ENCODE measurements around the gene CCDC198.

Gene CCDC198

DNA sequence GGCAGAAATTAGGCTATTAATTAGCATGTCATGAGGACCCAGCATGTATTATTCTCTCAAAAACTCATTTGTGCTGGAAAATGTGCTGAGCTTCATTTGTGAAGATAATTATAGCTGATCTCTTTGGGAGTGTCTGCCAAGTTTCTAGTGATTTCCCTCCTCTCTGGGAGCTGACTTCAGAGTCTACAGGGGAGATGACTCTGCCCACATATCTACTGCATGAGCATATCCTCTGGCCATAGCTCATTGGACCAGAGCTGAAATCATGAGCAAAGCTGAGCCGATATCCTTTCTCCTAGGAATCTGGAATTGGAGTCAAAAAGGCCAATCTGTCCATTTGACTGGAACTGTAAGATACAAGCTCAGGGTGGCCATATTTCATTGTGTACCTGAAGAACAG is 5.9 kb downstream of the CCDC198 start:
- no peak for DNase-seq (ENCODE audit: low read depth)
- TF ChIP-seq, protein P1, sequence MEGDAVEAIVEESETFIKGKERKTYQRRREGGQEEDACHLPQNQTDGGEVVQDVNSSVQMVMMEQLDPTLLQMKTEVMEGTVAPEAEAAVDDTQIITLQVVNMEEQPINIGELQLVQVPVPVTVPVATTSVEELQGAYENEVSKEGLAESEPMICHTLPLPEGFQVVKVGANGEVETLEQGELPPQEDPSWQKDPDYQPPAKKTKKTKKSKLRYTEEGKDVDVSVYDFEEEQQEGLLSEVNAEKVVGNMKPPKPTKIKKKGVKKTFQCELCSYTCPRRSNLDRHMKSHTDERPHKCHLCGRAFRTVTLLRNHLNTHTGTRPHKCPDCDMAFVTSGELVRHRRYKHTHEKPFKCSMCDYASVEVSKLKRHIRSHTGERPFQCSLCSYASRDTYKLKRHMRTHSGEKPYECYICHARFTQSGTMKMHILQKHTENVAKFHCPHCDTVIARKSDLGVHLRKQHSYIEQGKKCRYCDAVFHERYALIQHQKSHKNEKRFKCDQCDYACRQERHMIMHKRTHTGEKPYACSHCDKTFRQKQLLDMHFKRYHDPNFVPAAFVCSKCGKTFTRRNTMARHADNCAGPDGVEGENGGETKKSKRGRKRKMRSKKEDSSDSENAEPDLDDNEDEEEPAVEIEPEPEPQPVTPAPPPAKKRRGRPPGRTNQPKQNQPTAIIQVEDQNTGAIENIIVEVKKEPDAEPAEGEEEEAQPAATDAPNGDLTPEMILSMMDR (IDR thresholded peaks at IDR 0.05; ENCODE audit: low read depth, low read length, missing control alignments): no peak
- no peak overlapping the region for H3K4me3 ChIP-seq (ENCODE audit: low read depth, low read length)

DNA sequence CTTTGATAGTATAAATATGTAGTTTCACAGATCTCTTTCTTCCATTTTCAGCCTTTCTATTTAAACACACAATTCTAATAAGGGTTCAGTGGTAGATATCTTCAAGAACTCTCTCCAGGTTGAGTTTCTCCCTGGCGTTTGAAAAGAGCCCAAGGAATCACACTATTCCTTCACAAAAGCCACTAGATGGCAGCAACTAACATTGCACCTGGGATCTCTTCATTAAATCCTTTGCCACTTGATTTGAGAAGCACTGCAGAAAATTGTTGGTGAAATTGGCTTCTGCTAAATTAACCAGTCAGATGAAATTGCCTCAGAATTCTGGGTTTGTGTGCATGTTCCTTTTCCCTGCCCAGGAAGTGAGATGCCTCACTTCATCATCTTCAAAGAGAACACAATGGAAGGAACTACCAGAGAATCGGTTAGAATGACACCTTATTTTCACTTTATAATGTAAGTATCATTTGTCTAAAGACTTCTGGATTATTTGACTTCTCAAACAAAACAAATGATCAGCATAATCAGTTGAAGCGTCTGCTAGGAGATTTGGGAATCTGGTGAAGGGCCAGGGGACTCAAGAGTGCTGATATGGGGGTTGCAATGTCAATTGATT is 6.8 kb downstream of the CCDC198 start:
- DNase-seq (ENCODE audit: low read depth): no peak
- TF ChIP-seq, protein P1 (IDR thresholded peaks at IDR 0.05; ENCODE audit: low read depth, low read length, missing control alignments): peak; percentile 57
- H3K4me3 ChIP-seq (ENCODE audit: low read depth, low read length): no peak overlapping the region

DNA sequence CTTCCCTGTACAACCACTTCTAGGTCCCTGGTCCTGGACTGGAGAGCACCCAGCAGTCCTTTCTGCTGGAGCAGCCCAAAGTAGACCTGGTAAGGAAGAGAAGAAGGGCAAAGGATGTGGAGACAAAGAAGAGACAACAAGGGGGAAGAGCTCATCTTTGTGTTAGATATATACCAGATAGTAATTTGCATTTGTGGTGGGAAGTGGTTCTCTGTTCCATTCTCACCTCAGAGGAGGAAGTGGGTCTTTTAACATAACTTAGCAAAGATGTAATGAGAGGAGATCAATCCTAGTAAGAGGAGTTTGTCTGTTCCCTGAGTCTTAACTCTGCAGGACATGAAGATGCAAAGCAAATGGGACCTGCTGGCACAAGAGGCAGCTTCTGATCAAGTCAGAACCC is 8.0 kb downstream of the CCDC198 start:
- no peak overlapping the region for H3K4me3 ChIP-seq (ENCODE audit: low read depth, low read length)
- peak; percentile 22 for DNase-seq (ENCODE audit: low read depth)
- TF ChIP-seq, protein P1 (IDR thresholded peaks at IDR 0.05; ENCODE audit: low read depth, low read length, missing control alignments): no peak

DNA sequence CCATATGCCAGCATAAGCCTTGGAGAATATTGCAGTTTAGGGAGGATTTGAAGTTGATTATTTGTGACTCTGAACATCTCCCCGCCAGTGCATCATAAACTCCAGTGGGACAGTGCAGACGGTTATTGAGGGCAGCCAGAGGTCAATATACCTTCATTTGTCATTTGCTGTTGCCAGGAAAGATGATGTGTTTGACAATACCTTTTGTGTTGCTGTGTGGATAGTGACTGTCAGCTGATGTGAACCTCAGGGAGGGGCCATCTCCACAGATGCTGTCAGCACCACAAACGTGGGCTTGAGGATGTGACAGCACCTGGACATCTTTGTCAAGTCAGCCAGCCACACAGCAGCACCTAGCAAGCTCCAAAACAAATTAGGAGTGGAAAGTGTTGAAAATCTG is 11.5 kb downstream of the CCDC198 start:
- TF ChIP-seq, protein P1 (IDR thresholded peaks at IDR 0.05; ENCODE audit: low read depth, low read length, missing control alignments): no peak
- no peak overlapping the region for H3K4me3 ChIP-seq (ENCODE audit: low read depth, low read length)
- no peak for DNase-seq (ENCODE audit: low read depth)

DNA sequence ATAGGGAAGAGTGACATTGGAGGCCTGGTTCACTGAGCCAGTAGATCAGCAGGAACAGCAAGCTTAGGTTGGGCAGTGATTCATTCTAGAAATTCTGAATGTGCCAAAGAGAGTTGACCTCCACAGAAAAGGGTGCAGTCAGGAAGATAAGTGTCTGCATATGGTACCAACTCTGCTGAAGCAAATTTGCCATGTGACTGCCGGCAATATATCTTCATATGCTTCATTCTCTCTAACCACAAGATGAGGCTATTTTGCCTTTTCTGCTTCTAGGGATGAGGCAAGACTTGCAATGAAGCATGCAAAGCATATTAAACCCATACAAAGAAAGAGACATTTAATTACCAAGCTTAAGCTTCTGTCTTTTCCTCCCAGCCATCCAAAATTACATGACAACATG is 13.6 kb downstream of the CCDC198 start:
- no peak for DNase-seq (ENCODE audit: low read depth)
- TF ChIP-seq, protein P1 (IDR thresholded peaks at IDR 0.05; ENCODE audit: low read depth, low read length, missing control alignments): no peak
- H3K4me3 ChIP-seq (ENCODE audit: low read depth, low read length): no peak overlapping the region

DNA sequence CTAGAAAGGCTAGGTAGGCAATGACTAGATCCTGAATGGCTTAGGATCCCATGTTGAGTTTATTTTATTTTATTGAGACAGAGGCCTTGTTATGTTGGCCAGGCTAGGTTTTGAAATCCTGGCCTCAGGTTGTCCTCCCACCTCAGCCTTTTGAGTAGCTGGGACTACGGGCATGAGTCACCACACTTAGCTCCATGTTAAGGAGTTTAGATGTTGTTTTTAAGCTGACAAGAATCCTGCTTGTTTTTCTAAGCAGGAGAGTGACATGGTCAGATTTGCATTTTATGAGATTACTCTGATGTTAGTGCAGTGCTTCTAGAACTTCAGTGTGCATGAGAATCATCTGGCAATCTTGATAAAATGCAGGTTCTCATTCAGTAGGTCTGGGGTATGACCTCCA is 14.5 kb downstream of the CCDC198 start:
- H3K4me3 ChIP-seq (ENCODE audit: low read depth, low read length): no peak overlapping the region
- TF ChIP-seq, protein P1 (IDR thresholded peaks at IDR 0.05; ENCODE audit: low read depth, low read length, missing control alignments): no peak
- DNase-seq (ENCODE audit: low read depth): no peak

DNA sequence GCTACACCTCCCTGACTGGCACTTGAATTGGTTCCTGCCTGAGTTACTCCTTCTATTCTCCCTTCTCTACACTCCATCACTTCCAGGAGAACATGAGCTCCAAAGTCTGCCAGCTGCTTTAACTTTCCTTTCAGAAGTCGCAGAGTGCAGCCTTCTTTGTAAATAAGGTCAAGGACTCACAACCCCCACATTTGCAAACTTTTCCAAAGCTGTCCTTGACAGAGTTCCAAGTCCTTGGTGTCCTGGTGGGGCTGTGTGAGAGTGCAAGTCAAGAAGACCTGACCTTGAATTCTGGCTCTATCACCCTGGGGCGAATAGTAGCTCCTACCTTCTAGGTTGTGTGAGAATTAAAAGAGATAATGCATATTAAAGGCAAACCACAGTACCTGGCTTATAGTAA is 15.6 kb downstream of the CCDC198 start:
- no peak overlapping the region for H3K4me3 ChIP-seq (ENCODE audit: low read depth, low read length)
- TF ChIP-seq, protein P1 (IDR thresholded peaks at IDR 0.05; ENCODE audit: low read depth, low read length, missing control alignments): no peak
- DNase-seq (ENCODE audit: low read depth): no peak

All from GM12864 (cell line).